IPS-18c (cell line): Measurements from ENCODE around the gene ALPK1.

Source experiments
- H3K4me3 ChIP-seq: 2 replicates; pipeline ENCODE4 v1.7.0; 2013; ENCODE audit warnings: low read depth, mild to moderate bottlenecking, low read length, moderate library complexity; ENCODE audit not compliant: insufficient read depth
- H3K9me3 ChIP-seq: one replicate; pipeline ENCODE4 v1.6.1; 2013; ENCODE audit warnings: mild to moderate bottlenecking, low read length, moderate library complexity; ENCODE audit not compliant: control insufficient read depth, insufficient read depth

ALPK1 gene

GRCh38 chr4:112315446-112315845 is 18.3 kb downstream of the ALPK1 start:
- Histone ChIP-seq H3K9me3 (no peaks in the 10 kb centered on the region), H3K4me3 (no peak overlapping the region)

GRCh38 chr4:112316360-112316759 is 19.2 kb downstream of the ALPK1 start:
- H3K4me3 ChIP-seq = no peak overlapping the region
- no peaks in the 10 kb centered on the region for H3K9me3 ChIP-seq

- Histone ChIP-seq H3K9me3 (no peaks in the 10 kb centered on the region), H3K4me3 (no peak overlapping the region)
Observed at GRCh38 chr4:112318239-112319142, 21.3 kb downstream of the ALPK1 start.

- Histone ChIP-seq H3K4me3 (no peak overlapping the region), H3K9me3 (no peaks in the 10 kb centered on the region)
Observed at GRCh38 chr4:112321776-112322684, 24.9 kb downstream of the ALPK1 start.

GRCh38 chr4:112322866-112323265 is 25.7 kb downstream of the ALPK1 start:
- no peaks in the 10 kb centered on the region for H3K9me3 ChIP-seq
- no peak overlapping the region for H3K4me3 ChIP-seq

- no peaks in the 10 kb centered on the region for H3K9me3 ChIP-seq
- H3K4me3 ChIP-seq = no peak overlapping the region
Observed at GRCh38 chr4:112325530-112325929, 28.4 kb downstream of the ALPK1 start.

- Histone ChIP-seq H3K9me3 (no peaks in the 10 kb centered on the region), H3K4me3 (no peak overlapping the region)
Observed at GRCh38 chr4:112327965-112328733, 31.0 kb downstream of the ALPK1 start.

- H3K9me3 ChIP-seq = no peaks in the 10 kb centered on the region
- no peak overlapping the region for H3K4me3 ChIP-seq
Observed at GRCh38 chr4:112328734-112329130, 31.6 kb downstream of the ALPK1 start.

GRCh38 chr4:112329672-112330375 is 32.7 kb downstream of the ALPK1 start:
- no peak overlapping the region for H3K4me3 ChIP-seq
- H3K9me3 ChIP-seq = no peaks in the 10 kb centered on the region

GRCh38 chr4:112330921-112331320 is 33.8 kb downstream of the ALPK1 start:
- Histone ChIP-seq H3K4me3 (no peak overlapping the region), H3K9me3 (no peaks in the 10 kb centered on the region)

- no peaks in the 10 kb centered on the region for H3K9me3 ChIP-seq
- no peak overlapping the region for H3K4me3 ChIP-seq
Observed at GRCh38 chr4:112332398-112332797, 35.2 kb downstream of the ALPK1 start.

GRCh38 chr4:112340023-112340422 is 42.9 kb downstream of the ALPK1 start:
- Histone ChIP-seq H3K4me3 (no peak overlapping the region), H3K9me3 (no peaks in the 10 kb centered on the region)

- Histone ChIP-seq H3K4me3 (no peak overlapping the region), H3K9me3 (no peaks in the 10 kb centered on the region)
Observed at GRCh38 chr4:112341033-112341432, 43.9 kb downstream of the ALPK1 start.

- Histone ChIP-seq H3K4me3 (no peak overlapping the region), H3K9me3 (no peaks in the 10 kb centered on the region)
Observed at GRCh38 chr4:112343330-112344080, 46.3 kb downstream of the ALPK1 start.

- no peak overlapping the region for H3K4me3 ChIP-seq
- H3K9me3 ChIP-seq = no peaks in the 10 kb centered on the region
Observed at GRCh38 chr4:112348488-112349158, 51.5 kb downstream of the ALPK1 start.

GRCh38 chr4:112352736-112353135 is 55.6 kb downstream of the ALPK1 start:
- Histone ChIP-seq H3K9me3 (no peaks in the 10 kb centered on the region), H3K4me3 (no peak overlapping the region)
